ENCODE measurements around the gene ZSCAN10. TPM values are rescaled to one million over a fixed set of nuclear protein-coding genes. Genes with fewer than 3 reads are reported as not detected.
A peak's percentile ranks its signal among the peaks of the same experiment; 100 is the strongest.

The ZSCAN10 gene
- total RNA-seq, 1 donor: not detected

DNA sequence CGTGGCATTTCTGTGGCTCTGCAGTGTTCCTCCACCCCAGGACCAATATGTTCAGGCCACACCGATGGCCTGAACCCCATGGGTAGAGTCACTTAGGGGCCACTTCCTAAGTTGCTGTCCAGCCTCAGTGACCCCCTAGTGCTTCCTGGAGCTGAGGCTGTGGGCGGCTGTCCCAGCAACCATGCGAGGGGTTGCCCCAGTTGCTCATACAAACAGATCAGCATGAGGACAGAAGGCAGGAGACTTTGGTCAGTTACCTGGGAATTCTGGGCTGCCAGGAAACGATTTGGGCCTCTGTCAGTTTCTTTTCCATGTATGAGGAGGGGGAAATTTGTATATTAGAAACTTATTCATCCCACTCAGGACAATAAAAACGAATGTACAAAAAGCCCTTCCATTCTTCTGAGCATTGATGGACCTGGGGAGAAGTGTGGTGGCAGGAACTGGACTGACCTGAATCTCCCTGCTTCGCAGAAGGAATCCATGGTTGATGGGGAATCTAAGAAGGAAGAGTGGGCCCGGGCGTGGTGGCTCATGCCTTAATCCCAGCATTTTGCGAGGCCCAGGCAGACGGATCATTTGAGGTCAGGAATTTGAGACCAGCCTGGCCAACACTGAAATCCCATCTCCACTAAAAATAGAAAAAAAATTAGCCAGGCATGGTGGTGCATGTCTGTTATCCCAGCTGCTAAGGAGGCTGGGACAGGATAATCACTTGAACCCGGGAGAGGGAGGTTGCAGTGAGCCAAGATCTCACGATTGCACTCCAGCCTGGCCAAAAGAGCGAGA lies 38.6 kb downstream of the ZSCAN10 start:
- no peak for DNase-seq (ENCODE audit: low read depth)
- no peak overlapping the region for H3K4me3 ChIP-seq (ENCODE audit: low read depth, low read length)
- TF ChIP-seq CTCF (IDR thresholded peaks at IDR 0.05; ENCODE audit: insufficient read depth, low read depth, low read length): no peak

GRCh38 chr16:3059723-3060242 lies 39.3 kb downstream of the ZSCAN10 start:
- no peak for DNase-seq (ENCODE audit: low read depth)
- no peak for TF ChIP-seq CTCF (IDR thresholded peaks at IDR 0.05; ENCODE audit: insufficient read depth, low read depth, low read length)
- peak overlapping the region; percentile 43 for H3K4me3 ChIP-seq (ENCODE audit: low read depth, low read length)

DNA sequence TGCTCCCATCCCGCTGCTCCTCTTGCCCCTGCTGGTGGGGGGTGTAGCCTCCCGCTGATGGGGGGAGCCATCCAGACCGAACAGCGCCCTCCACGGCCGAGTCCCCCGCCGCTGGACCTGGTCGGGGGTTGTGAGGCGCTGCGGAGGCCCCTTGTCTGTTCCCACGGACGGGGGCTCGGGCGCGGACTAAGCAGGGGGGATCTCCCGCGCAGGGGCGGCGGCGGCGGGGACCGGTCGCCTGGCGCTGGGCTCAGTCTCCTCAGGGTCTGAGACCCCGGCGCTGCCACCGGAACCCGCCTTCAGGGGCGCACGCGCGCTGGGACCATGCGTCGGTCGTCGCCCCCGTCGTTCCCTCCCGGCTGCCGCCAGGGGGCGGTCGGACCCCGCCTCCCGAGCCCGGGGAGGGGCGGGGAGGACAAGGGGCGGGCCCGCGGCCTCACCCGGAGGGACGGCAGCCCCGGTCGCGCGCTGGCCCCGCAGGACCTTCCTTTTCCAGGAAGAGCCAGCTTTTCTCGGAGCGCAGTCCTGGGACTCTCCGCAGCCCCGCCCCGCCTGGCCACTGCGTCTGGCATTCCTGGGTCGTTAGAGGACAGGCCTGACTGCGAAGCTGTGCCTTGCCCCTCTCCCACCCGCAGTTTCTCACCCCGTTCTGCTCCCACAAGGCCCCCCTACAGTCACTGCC lies 39.9 kb downstream of the ZSCAN10 start:
- peak; percentile 53 for TF ChIP-seq CTCF (IDR thresholded peaks at IDR 0.05; ENCODE audit: insufficient read depth, low read depth, low read length)
- DNase-seq (ENCODE audit: low read depth): peak; percentile 89
- peak overlapping the region; percentile 81 for H3K4me3 ChIP-seq (ENCODE audit: low read depth, low read length)

- DNase-seq (ENCODE audit: low read depth): peak; percentile 20
- TF ChIP-seq CTCF (IDR thresholded peaks at IDR 0.05; ENCODE audit: insufficient read depth, low read depth, low read length): no peak
- H3K4me3 ChIP-seq (ENCODE audit: low read depth, low read length): peak overlapping the region; percentile 81
Measured at GRCh38 chr16:3058139-3059030, 40.7 kb downstream of the ZSCAN10 start.

DNA sequence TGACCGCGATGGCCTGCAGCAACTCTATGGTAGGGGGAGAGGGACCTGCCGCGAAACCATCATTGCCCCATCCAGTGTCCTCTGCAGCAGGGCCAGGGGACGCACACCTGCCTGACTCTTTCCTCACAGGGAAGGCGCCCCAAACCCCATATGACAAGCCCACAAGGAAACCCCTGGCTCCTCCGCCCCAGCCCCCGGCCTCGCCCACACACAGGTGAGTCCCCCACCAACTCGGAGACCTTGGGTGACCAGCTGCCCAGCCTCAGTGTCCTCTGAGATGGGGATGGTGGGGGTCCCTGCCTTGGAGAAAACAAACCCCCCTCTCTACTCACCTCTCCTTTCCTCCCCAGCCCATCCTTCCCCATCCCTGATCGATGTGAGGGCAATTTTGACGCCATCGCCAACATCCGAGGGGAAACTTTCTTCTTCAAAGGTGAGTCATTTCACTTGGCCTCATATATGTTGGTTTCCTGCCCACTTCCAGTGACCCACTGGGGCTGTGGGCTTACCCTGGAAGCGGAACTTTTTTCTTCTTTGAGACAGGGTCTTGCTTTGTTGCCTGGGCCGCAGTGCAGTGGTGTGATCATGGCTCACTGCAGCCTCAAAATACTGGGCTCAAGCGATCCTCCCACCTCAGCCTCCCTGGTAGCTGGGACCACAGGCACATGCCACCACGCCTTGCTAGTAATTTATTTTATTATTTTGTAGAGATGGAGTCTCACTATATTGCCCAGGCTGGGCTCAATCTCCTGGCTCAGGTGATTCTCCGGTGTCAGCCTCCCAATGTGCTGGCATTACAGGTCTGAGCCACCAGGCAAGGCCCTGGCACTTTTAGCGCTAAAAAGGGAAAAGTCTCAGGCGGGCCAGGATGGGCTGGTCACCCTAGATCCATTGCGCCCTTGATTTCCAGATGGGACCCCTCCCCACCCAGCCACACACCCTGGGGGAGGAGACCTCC lies 41.6 kb downstream of the ZSCAN10 start:
- H3K4me3 ChIP-seq (ENCODE audit: low read depth, low read length): no peak overlapping the region
- no peak for TF ChIP-seq CTCF (IDR thresholded peaks at IDR 0.05; ENCODE audit: insufficient read depth, low read depth, low read length)
- no peak for DNase-seq (ENCODE audit: low read depth)

Data from fibroblast of villous mesenchyme (primary cell).